OCI-LY3 (cell line): ENCODE measurements around the gene NLRC5.

ENCODE experiments used
- H2AFZ ChIP-seq: fragments of 200-600, 300-600 bp; shearing (Covaris generic); 2 replicates; pipeline ENCODE4 v1.6.0; 2014; ENCODE audit warnings: antibody characterized with exemption, low read depth, low read length
- H3K27ac ChIP-seq: fragments of 200-600, 300-600 bp; sonication (generic); 2 replicates; pipeline ENCODE4 v1.5.1; 2014; ENCODE audit warnings: mild to moderate bottlenecking, low read length, moderate library complexity, mixed read lengths
- H3K27me3 ChIP-seq: fragments of 200-600, 300-600 bp; sonication (generic); 2 replicates; pipeline ENCODE4 v1.6.1; 2014; ENCODE audit warnings: low read depth, low read length, mixed read lengths
- H3K36me3 ChIP-seq: fragments of 200-600, 300-600 bp; sonication (generic); replicated peaks from 2 replicates; pipeline ENCODE3; 2014; ENCODE audit warnings: low read depth, low read length, mixed read lengths
- H3K4me1 ChIP-seq: fragments of 300-600, 200-600 bp; sonication (generic); 2 replicates; pipeline ENCODE4 v1.6.1; 2014; ENCODE audit warnings: low read length, mixed read lengths
- H3K4me2 ChIP-seq: fragments of 200-600, 300-600 bp; sonication (generic); 2 replicates; pipeline ENCODE4 v1.6.1; 2014; ENCODE audit warnings: low read length, mixed read lengths
- H3K4me3 ChIP-seq: fragments of 300-600, 200-600 bp; sonication (generic); 2 replicates; pipeline ENCODE4 v1.5.1; 2014; ENCODE audit warnings: antibody characterized with exemption, mild to moderate bottlenecking, low read length, moderate library complexity
- H3K79me2 ChIP-seq: fragments of 300-600, 200-600 bp; shearing (Covaris generic); 2 replicates; pipeline ENCODE4 v1.6.1; 2014; ENCODE audit warnings: mild to moderate bottlenecking, low read length, mixed read lengths
- H3K9ac ChIP-seq: fragments of 300-600, 200-600 bp; shearing (Covaris generic); 2 replicates; pipeline ENCODE4 v1.6.0; 2014; ENCODE audit warnings: mild to moderate bottlenecking, low read length, moderate library complexity
- H3K9me3 ChIP-seq: fragments of 200-600, 300-600 bp; shearing (Covaris generic); 2 replicates; pipeline ENCODE4 v1.6.1; 2014; ENCODE audit warnings: low read length, mixed read lengths; ENCODE audit not compliant: insufficient read depth
- H4K20me1 ChIP-seq: fragments of 200-600, 300-600 bp; sonication (generic); 2 replicates; pipeline ENCODE4 v1.6.1; 2016; ENCODE audit warnings: low read length, mixed read lengths; ENCODE audit not compliant: insufficient read depth
- CTCF ChIP-seq: fragments of 200-600, 300-600 bp; sonication (generic); IDR thresholded peaks from 2 replicates; pipeline ENCODE4 v1.5.1; 2014; ENCODE audit warnings: antibody characterized with exemption, low read length, low read depth
- EZH2phosphoT487 ChIP-seq: fragments of 200-600 bp; shearing (Covaris generic); IDR thresholded peaks from 2 replicates; pipeline ENCODE4 v1.6.1; 2018; ENCODE audit warnings: antibody characterized with exemption, mixed run types, low read depth

The NLRC5 gene

GRCh38 chr16:57113664-57114063, 124.3 kb downstream of the NLRC5 start:
- Histone ChIP-seq H3K27me3 (no peaks in the 10 kb centered on the region), H3K4me2 (no peak overlapping the region), H3K4me1 (peaks cover 22% of the 10 kb centered on the region), H3K79me2 (no peaks in the 10 kb centered on the region), H3K27ac (no peak overlapping the region), H2AFZ (no peak overlapping the region), H3K9ac (no peak overlapping the region), H3K4me3 (no peak overlapping the region), H3K9me3 (no peaks in the 10 kb centered on the region), H4K20me1 (no peaks in the 10 kb centered on the region), H3K36me3 (no peaks in the 10 kb centered on the region)
- TF ChIP-seq CTCF: no peak
- no peak for TF ChIP-seq EZH2phosphoT487

GRCh38 chr16:57115168-57115513, 125.8 kb downstream of the NLRC5 start:
- Histone ChIP-seq H2AFZ (no peak overlapping the region), H3K9ac (no peak overlapping the region), H3K9me3 (no peaks in the 10 kb centered on the region), H3K27ac (no peak overlapping the region), H3K79me2 (no peaks in the 10 kb centered on the region), H3K27me3 (no peaks in the 10 kb centered on the region), H3K36me3 (no peaks in the 10 kb centered on the region), H4K20me1 (no peaks in the 10 kb centered on the region), H3K4me1 (peaks cover 31% of the 10 kb centered on the region), H3K4me2 (no peak overlapping the region), H3K4me3 (no peak overlapping the region)
- no peak for TF ChIP-seq EZH2phosphoT487
- no peak for TF ChIP-seq CTCF

DNA sequence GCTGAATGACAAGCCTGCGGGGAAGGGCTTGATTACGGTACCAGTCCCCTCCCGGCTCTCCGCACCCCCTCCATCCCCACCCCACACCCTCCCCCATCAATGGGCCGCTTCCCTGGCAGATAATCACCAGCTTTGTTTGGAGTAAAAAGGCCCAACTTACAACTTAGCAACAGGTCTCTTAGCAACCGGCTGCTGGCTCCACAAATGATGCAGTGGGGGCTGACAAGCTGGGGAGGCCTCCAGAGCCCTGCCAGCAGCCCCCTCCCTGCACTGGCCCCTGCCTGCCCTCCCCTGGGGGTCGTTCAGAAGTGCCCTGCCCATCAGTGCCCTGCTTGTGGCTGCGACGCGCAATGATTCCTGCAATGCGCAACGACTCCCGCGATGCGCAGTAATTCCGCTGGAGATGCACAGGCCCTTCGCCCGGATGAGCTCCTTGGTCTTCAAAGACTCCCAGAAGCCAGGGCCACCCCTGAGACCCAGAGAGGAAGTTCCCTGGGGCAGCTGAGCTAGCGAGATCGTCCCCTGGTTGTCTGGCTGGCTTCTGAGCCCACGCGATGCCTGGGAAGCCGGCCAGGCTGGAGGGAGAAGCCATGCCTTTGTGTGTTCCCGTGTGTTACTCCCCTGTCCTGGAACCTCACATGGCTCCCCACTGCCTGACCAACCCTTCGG, 126.3 kb downstream of the NLRC5 start:
- Histone ChIP-seq H3K4me3 (no peak overlapping the region), H3K4me2 (no peak overlapping the region), H2AFZ (no peak overlapping the region), H3K4me1 (peaks cover 35% of the 10 kb centered on the region), H3K79me2 (no peaks in the 10 kb centered on the region), H3K9ac (no peak overlapping the region), H3K27me3 (no peaks in the 10 kb centered on the region), H4K20me1 (no peaks in the 10 kb centered on the region), H3K9me3 (no peaks in the 10 kb centered on the region), H3K36me3 (no peaks in the 10 kb centered on the region), H3K27ac (no peak overlapping the region)
- TF ChIP-seq CTCF (no peak), EZH2phosphoT487 (no peak)

- Histone ChIP-seq H4K20me1 (no peaks in the 10 kb centered on the region), H3K27ac (no peak overlapping the region), H3K79me2 (no peaks in the 10 kb centered on the region), H3K9ac (no peak overlapping the region), H3K27me3 (no peaks in the 10 kb centered on the region), H3K4me1 (peaks cover 18% of the 10 kb centered on the region), H3K4me2 (no peak overlapping the region), H2AFZ (no peak overlapping the region), H3K9me3 (no peaks in the 10 kb centered on the region), H3K4me3 (no peak overlapping the region), H3K36me3 (no peaks in the 10 kb centered on the region)
- TF ChIP-seq EZH2phosphoT487 (no peak), CTCF (no peak)
These were observed 129.2 kb downstream of the NLRC5 start for GRCh38 chr16:57118461-57119084.
